Measurements from ENCODE around the gene ATXN1. TPM values are rescaled to one million over a fixed set of nuclear protein-coding genes. Genes with fewer than 3 reads are reported as not detected.

The ATXN1 gene
- total and polyA plus RNA-seq, 2 of the 8 experiments (the other 6 are each of a cell fraction or from before 2014, with no cell fraction given) = 1.6 to 4.0 TPM

DNA sequence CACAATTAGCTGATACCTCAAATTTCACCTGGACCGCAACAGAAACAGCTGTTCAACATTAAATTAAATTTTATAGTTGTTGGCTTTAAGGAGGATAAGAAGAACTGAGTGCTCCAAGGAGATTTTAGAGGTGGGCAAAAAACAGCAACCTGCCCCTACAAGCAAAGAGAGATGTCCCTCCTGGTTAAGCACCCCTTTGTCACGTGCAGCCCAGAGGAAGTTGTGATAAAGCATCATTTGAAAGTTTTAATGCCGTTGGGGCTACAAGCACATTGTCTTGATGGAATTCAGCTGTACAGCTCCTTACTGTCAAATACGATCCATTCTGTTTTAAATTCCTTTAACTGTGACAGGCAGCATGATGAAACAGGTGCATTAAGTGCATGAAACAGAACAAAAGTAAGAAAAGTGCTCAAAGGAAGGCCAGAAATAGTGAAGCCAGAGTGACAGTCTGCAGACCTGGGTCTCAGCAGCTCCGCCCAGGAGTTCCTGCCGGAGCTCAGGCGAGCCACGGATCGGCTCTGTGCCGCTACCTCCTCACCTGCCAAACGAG lies 327.8 kb downstream of the ATXN1 start (continued):
- TF ChIP-seq, protein P1, sequence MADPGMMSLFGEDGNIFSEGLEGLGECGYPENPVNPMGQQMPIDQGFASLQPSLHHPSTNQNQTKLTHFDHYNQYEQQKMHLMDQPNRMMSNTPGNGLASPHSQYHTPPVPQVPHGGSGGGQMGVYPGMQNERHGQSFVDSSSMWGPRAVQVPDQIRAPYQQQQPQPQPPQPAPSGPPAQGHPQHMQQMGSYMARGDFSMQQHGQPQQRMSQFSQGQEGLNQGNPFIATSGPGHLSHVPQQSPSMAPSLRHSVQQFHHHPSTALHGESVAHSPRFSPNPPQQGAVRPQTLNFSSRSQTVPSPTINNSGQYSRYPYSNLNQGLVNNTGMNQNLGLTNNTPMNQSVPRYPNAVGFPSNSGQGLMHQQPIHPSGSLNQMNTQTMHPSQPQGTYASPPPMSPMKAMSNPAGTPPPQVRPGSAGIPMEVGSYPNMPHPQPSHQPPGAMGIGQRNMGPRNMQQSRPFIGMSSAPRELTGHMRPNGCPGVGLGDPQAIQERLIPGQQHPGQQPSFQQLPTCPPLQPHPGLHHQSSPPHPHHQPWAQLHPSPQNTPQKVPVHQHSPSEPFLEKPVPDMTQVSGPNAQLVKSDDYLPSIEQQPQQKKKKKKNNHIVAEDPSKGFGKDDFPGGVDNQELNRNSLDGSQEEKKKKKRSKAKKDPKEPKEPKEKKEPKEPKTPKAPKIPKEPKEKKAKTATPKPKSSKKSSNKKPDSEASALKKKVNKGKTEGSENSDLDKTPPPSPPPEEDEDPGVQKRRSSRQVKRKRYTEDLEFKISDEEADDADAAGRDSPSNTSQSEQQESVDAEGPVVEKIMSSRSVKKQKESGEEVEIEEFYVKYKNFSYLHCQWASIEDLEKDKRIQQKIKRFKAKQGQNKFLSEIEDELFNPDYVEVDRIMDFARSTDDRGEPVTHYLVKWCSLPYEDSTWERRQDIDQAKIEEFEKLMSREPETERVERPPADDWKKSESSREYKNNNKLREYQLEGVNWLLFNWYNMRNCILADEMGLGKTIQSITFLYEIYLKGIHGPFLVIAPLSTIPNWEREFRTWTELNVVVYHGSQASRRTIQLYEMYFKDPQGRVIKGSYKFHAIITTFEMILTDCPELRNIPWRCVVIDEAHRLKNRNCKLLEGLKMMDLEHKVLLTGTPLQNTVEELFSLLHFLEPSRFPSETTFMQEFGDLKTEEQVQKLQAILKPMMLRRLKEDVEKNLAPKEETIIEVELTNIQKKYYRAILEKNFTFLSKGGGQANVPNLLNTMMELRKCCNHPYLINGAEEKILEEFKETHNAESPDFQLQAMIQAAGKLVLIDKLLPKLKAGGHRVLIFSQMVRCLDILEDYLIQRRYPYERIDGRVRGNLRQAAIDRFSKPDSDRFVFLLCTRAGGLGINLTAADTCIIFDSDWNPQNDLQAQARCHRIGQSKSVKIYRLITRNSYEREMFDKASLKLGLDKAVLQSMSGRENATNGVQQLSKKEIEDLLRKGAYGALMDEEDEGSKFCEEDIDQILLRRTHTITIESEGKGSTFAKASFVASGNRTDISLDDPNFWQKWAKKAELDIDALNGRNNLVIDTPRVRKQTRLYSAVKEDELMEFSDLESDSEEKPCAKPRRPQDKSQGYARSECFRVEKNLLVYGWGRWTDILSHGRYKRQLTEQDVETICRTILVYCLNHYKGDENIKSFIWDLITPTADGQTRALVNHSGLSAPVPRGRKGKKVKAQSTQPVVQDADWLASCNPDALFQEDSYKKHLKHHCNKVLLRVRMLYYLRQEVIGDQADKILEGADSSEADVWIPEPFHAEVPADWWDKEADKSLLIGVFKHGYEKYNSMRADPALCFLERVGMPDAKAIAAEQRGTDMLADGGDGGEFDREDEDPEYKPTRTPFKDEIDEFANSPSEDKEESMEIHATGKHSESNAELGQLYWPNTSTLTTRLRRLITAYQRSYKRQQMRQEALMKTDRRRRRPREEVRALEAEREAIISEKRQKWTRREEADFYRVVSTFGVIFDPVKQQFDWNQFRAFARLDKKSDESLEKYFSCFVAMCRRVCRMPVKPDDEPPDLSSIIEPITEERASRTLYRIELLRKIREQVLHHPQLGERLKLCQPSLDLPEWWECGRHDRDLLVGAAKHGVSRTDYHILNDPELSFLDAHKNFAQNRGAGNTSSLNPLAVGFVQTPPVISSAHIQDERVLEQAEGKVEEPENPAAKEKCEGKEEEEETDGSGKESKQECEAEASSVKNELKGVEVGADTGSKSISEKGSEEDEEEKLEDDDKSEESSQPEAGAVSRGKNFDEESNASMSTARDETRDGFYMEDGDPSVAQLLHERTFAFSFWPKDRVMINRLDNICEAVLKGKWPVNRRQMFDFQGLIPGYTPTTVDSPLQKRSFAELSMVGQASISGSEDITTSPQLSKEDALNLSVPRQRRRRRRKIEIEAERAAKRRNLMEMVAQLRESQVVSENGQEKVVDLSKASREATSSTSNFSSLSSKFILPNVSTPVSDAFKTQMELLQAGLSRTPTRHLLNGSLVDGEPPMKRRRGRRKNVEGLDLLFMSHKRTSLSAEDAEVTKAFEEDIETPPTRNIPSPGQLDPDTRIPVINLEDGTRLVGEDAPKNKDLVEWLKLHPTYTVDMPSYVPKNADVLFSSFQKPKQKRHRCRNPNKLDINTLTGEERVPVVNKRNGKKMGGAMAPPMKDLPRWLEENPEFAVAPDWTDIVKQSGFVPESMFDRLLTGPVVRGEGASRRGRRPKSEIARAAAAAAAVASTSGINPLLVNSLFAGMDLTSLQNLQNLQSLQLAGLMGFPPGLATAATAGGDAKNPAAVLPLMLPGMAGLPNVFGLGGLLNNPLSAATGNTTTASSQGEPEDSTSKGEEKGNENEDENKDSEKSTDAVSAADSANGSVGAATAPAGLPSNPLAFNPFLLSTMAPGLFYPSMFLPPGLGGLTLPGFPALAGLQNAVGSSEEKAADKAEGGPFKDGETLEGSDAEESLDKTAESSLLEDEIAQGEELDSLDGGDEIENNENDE (IDR thresholded peaks at IDR 0.05; ENCODE audit: insufficient replicate concordance, low read length) = no peak
- TF ChIP-seq CBX5 (IDR thresholded peaks at IDR 0.05; ENCODE audit: low read depth, low read length) (no peak), JUND (IDR thresholded peaks at IDR 0.05; ENCODE audit: low read length) (no peak), KDM1A (IDR thresholded peaks at IDR 0.05; ENCODE audit: borderline replicate concordance, low read length) (no peak), EP300 (IDR thresholded peaks at IDR 0.05; ENCODE audit: borderline replicate concordance in 1 of 2, low read depth in 2 of 2, low read length in 2 of 2) (no peak), ASH2L (IDR thresholded peaks at IDR 0.05; ENCODE audit: low read length) (no peak), SUZ12 (IDR thresholded peaks at IDR 0.05; ENCODE audit: low read length) (no peak), GTF2F1 (IDR thresholded peaks at IDR 0.05; ENCODE audit: borderline replicate concordance, low read depth, low read length) (no peak), SP1 (IDR thresholded peaks at IDR 0.05; ENCODE audit: low read depth, low read length) (no peak), NANOG (IDR thresholded peaks at IDR 0.05; ENCODE audit: insufficient read depth, low read depth, low read length, poor library complexity, severe bottlenecking) (no peak), EZH2 (IDR thresholded peaks at IDR 0.05; ENCODE audit: low read depth, low read length, severe bottlenecking) (no peak)
